ENCODE measurements around the gene CDK2. TPM values are rescaled to one million over a fixed set of nuclear protein-coding genes. Genes with fewer than 3 reads are reported as not detected.

CDK2 gene
- total RNA-seq, 4 donors from 2014 or later = 13.9 to 17.2 (median 15.8) TPM

- Histone ChIP-seq H3K27ac (no peak overlapping the region), H3K9me3 (no peaks in the 10 kb centered on the region), H3K36me3 (peaks cover 0 to 4% of the 10 kb centered on the region in 2 donors), H3K4me3 (replicated peaks in 1 of 3) (no peak overlapping the region), H3K4me1 (peaks cover 0 to 20% of the 10 kb centered on the region in 2 donors), H3K27me3 (no peaks in the 10 kb centered on the region)
- no peak for DNase-seq
- intact Hi-C loops (cut with DNase I) = no loop called here
- TF ChIP-seq POLR2A (IDR thresholded peaks at IDR 0.05) = no peak
- TF ChIP-seq CTCF (IDR thresholded peaks at IDR 0.05) = no peak
- 28 to 47% methylated on average over 2 of the region's 2 CpGs for WGBS, 2 donors
Observed at GRCh38 chr12:56021889-56022497, 55.4 kb downstream of the CDK2 start.

Other genes with a start within 250 kb of the CDK2 start
- gene RDH5, start 246.4 kb upstream of the CDK2 start, total RNA-seq = 1 to 10 TPM in 3 of 4 donors, under 1 TPM in 1; 0.94 to 9.7 (median 6.8) TPM
- 1,000 to 10,000 TPM in 3 of 4 donors, 100 to 1,000 TPM in 1; 683 to 1,145 (median 1,122) TPM for gene CD63, start 237.8 kb upstream of the CDK2 start, total RNA-seq
- 1 to 10 TPM; 4.8 to 7.5 (median 6.7) TPM for gene GDF11, start 223.7 kb upstream of the CDK2 start, total RNA-seq
- 10 to 100 TPM; 33.6 to 61.0 (median 52.3) TPM for gene SARNP, start 149.1 kb upstream of the CDK2 start, total RNA-seq
- 10 to 100 TPM; 17.7 to 39.2 (median 23.4) TPM for gene ORMDL2, start 148.8 kb upstream of the CDK2 start, total RNA-seq
- 10 to 100 TPM; 39.6 to 49.0 (median 45.1) TPM for gene DNAJC14, start 137.2 kb upstream of the CDK2 start, total RNA-seq
- 1 to 10 TPM; 2.3 to 4.2 (median 3.4) TPM for gene MMP19, start 123.9 kb upstream of the CDK2 start, total RNA-seq
- gene PYM1, start 38.9 kb upstream of the CDK2 start, total RNA-seq = 10 to 100 TPM; 28.6 to 48.2 (median 43.7) TPM
- 10 to 100 TPM; 20.6 to 55.9 (median 28.7) TPM for gene DGKA, start 35.7 kb upstream of the CDK2 start, total RNA-seq
- gene PMEL, start 788 bp upstream of the CDK2 start, total RNA-seq = 1 to 10 TPM; 1.7 to 5.8 (median 3.0) TPM
- 100 to 1,000 TPM; 104 to 119 (median 107) TPM for gene RAB5B, start 7.2 kb downstream of the CDK2 start, total RNA-seq
- gene SUOX, start 30.4 kb downstream of the CDK2 start, total RNA-seq = 10 to 100 TPM; 18.7 to 36.8 (median 36.2) TPM
- gene IKZF4, start 54.2 kb downstream of the CDK2 start, total RNA-seq = 10 to 100 TPM in 2 of 4 donors, 1 to 10 TPM in 2; 4.2 to 10.9 (median 9.4) TPM
- gene RPS26, start 75.1 kb downstream of the CDK2 start, total RNA-seq = 1,000 to 10,000 TPM in 1 of 4 donors, 100 to 1,000 TPM in 2, 10 to 100 TPM in 1; 81.4 to 1,193 (median 632) TPM
- 10 to 100 TPM; 14.7 to 30.0 (median 20.4) TPM for gene ERBB3, start 113.3 kb downstream of the CDK2 start, total RNA-seq
- gene PA2G4, start 137.7 kb downstream of the CDK2 start, total RNA-seq = 100 to 1,000 TPM in 3 of 4 donors, 10 to 100 TPM in 1; 94.0 to 142 (median 122) TPM
- 1,000 to 10,000 TPM; 1,344 to 2,817 (median 2,330) TPM for gene RPL41, start 149.8 kb downstream of the CDK2 start, total RNA-seq
- gene ZC3H10, start 151.4 kb downstream of the CDK2 start, total RNA-seq = 1 to 10 TPM; 4.7 to 7.7 (median 5.6) TPM
- 10 to 100 TPM; 60.6 to 84.7 (median 68.7) TPM for gene ESYT1, start 161.4 kb downstream of the CDK2 start, total RNA-seq
- 100 to 1,000 TPM in 1 of 4 donors, 10 to 100 TPM in 3; 33.4 to 115 (median 48.1) TPM for gene MYL6B, start 185.8 kb downstream of the CDK2 start, total RNA-seq
- 1,000 to 10,000 TPM; 1,110 to 2,359 (median 1,915) TPM for gene MYL6, start 191.5 kb downstream of the CDK2 start, total RNA-seq
- gene SMARCC2, start 222.7 kb downstream of the CDK2 start, total RNA-seq = 100 to 1,000 TPM in 1 of 4 donors, 10 to 100 TPM in 3; 76.5 to 101 (median 83.0) TPM

Measured in thyroid gland (tissue), 4 donors.